Activated CD4-positive, CD25-positive, alpha-beta regulatory T cell (primary cell): Measurements from ENCODE around the gene HIC2.
"Not testable (repeated sequence)": the region's sequence is repeated elsewhere in the genome, so short reads cannot be mapped to it uniquely, and the experiment has no call there.

Experiments
- DNase-seq, 4 experiments: peaks; one replicate each; lab custom pipeline; 2025; lab: John Stamatoyannopoulos, UW

Gene HIC2

DNA sequence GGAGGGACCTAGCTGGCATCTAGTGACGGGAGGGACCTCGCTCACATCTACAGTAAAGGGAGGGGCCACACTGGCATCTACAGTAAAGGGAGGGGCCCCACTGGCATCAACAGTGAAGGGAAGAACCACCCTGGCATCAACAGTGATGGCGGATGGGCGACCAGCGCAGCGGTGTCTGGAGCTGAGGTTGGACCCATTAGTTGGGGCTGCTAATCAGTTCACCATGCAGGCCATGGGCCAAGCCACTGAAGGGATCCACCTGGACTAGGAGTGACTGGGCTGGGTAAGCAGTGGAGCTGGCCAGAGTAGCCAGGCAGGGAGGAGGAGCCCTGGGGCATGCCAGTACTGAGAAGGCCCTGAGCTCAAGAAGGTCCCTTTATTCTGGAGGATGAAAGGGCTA is 73.4 kb downstream of the HIC2 start:
- not testable (repeated sequence) for DNase-seq

DNA sequence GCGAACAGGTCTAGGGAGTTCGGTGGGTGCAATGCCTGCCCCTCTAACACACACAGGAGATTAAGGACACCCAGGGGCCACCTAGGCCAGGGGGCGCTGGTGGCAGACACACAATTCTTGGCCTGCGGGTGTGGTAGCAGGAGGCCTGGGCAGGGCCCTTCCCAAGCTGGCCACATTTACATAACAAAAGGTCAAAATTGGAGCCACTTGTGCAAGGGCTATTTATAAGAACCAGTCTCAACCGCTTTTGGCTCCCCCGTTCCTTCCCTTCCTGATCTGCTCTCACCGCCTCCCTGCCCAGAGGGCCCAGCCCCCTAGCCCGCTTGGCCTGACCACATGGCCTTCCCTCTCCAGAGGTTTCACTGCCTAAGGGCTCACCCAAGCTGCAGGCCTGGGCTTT is 75.1 kb downstream of the HIC2 start:
- DNase-seq = not testable (repeated sequence)

DNA sequence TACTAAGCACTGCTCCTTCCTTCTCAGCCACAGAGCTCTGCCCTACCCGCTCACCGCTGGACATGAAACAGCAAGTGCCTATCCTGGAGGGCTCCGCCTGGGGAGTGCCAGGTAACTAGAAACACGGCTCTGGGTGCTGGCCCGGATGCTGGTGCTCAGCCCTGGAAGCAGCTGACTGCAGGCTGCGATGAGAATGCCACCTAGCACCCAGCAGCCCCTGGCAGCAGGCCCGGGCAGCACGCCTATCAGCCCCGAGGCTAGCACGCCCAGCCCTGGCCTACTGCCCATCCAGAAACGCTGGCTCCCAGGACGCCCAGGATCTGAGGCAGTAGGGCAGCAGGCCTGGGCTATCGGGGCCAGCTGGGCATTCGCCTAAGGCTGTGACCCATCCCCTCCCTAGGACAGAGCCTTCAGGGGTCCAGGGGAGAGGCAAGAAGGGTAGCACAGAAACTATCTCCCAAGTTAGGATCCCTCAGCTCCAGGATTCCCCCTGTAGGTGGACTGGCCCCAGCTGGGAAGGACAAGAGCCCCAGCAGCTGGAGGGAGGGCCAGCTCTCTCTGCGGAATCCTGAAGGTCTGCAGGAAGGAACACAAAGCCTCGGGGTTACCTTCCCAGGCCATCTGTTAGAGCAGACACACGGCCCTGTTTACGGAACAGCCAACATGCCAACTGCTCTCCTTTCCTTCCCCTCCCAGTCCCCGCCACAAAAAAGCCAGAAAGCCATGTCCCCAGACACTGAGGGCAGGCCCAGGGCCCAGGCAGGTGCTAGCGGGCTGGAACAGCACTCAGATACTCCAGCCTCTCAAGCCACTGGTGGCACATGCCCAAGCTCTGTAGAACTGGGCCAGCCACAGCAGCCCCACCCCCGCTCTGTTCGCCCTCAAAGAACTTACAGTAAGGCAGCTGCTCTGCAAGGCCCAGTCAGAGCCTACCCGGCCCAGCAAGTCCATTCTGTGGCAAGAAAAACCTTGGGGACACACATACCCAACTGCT is 76.9 kb downstream of the HIC2 start:
- not testable (repeated sequence) for DNase-seq

DNA sequence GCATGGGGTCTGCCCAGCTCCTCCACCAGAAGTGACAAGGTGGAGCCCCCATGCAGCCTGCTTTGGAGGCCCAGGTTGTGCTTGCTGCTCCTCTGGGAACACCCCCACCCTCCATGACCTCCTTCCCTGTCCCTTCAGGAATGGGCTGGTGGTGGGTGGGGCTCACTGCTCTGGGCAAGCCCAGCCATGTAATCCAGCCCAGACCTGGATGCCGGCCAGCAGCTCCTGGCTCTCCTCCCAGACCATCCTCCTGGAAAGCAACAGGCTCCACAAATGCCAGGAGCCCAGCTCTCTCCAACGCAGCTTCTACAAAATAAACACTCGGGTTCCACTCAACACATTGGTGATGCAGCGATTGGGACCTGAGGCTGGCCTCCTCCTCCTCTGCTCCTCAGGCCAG is 80.8 kb downstream of the HIC2 start:
- DNase-seq = not testable (repeated sequence)

DNA sequence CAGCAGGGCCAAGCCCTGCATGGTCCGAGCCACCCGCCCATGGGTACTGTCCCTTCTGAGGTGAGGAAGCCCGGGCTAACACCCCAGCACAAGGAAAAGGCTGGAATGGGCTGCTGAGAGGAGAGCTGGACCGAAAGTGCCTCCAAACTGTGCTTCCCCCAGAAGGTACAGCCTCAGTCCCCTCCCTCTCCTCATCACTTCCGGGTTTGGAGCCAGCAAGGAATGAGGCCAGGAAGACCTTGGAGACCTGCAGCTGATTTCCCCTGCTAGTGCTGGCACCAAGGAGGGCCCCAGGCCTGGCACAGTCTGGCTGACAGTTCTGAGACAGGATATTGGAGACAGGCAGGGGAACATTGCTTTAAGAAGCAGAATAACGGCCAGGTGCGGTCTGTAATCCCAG is 81.3 kb downstream of the HIC2 start:
- DNase-seq = not testable (repeated sequence)

DNA sequence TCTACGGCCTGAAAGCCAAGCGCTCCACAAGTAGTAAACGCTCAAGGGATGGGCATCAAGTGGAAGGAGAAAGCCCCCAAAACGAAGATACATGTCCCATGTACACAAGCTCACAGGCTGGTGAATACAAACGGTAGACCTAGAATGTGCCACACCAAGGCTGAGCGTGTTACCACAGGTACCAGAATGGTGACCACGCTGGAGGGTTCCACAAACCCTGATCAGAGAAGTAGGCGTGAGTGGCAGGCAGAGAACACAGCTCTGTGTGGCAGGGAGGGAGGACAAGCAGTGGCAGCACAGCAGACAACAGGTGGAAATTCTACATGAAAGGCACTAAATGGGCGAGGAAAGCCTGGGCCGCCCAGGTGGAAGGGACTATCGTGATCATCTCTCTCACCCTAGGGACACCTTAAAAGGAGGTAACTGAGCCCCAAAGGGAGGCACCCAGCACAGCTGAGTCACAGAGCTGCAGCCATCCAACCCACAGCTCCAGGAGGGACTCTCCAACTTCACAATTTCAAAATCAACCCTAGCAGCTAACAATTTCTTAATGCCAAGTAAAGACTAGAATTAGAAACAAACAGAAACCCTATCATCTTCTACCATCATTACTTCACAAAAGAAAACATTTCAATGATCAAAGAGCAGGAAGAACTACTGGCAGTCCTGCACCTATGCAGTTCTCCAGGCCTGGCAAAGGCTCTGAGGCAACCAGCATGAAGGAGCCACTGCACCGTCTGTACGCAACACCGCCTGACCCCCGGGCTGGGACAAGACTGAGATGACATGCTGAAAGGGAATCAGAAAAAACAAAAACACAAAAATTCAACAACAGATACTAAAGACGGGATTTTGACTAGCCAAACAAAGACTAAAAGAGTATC is 82.7 kb downstream of the HIC2 start:
- DNase-seq = not testable (repeated sequence)
